ENCODE results near the gene AGXT2.
A peak's percentile ranks its signal among the peaks of the same experiment; 100 is the strongest.
"Not testable (repeated sequence)": the region's sequence is repeated elsewhere in the genome, so short reads cannot be mapped to it uniquely, and the experiment has no call there.

Gene AGXT2

GRCh38 chr5:35012365-35012764, 35.4 kb downstream of the AGXT2 start:
- no peak for DNase-seq (ENCODE audit: low spot score)

- no peak for DNase-seq (ENCODE audit: low spot score)
Measured at GRCh38 chr5:35010676-35011075, 37.1 kb downstream of the AGXT2 start.

DNA sequence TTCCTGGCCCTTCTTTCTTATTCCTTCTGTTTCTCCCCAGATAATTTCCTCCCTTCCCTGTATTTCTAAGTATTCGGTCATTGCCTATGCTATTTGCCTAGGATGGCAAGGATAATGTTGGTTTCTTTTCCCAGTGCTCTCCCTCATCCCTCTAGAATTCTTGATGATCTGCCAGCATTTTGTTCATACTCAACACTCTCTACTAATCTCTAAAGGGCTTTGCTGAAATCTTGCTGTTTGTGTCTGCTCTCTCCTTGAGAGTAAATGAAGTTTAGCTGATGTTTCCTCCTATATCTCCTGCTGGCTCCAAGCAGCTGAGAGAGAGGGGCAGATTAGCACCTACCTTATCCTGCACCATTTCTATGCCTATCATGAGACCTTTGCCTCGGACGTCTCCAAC, 38.1 kb downstream of the AGXT2 start:
- no peak for DNase-seq (ENCODE audit: low spot score)

- no peak for DNase-seq (ENCODE audit: low spot score)
Measured at GRCh38 chr5:35009019-35009418, 38.7 kb downstream of the AGXT2 start.

DNA sequence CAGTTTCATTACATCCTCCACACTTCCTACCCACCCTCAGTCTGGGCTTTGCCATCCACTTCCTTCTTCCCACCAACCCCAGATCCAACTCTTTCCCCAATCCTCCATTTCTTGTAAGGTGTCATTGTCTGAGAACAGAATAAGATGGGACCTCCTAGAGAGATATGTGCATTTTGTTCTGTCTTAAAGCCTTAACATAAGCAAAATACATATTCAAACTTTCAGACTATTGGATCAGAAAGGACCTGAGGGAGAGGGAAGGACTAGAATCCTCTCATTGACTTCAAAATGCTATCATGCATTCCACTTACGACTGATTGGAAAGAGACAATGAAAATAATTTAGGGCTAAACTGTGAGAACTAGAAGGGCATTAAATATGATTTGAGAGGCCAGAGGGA, 43.0 kb downstream of the AGXT2 start:
- no peak for DNase-seq (ENCODE audit: low spot score)

- DNase-seq (ENCODE audit: low spot score): no peak
Measured at GRCh38 chr5:35004200-35004599, 43.5 kb downstream of the AGXT2 start.

DNA sequence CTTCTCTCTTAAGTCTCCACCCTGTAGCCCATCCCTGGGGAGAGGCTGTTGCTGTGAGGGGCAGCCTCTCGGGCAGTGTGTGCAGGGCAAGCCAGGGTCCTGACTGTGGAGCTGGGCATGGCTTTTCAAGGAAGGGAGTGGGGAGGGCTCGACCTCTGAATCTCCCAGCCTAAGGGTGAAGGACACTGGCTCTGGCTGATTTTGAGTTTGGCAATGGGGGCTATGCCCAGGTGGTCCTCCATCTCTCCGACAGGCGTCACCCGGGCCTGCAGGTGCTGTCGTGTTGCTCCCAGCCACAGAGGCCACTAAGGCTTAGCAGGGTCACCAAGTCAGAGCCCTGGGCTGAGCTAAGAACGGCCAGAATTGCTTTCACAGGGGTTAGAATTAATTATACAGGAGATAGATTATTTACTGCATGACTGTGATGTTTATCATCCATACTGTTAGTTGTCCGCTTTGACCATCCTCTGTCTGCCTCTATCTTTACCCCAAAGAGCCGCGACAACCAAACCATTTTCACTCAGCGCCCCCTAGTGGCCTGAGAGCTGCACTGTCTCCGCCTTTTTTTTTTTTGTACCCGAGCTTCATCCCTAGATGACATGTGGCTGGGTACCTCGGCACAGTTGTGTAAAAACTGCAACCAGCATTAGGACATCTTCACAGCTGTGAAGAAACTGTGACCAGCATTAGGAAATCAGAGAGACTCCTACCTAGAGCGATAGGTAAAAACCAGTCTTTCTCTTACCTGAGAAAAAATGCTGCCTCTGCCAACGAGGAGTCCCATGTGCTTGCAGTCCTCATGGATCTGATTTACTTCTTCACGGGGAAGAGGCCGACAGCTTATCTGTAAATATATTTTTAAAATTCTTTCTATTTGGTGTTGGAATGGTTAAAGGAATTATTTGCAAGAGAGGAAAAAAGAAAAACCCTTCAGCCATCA, 44.5 kb downstream of the AGXT2 start:
- peak; percentile 53 for DNase-seq (ENCODE audit: low spot score)

- DNase-seq (ENCODE audit: low spot score): no peak
Measured at GRCh38 chr5:35002459-35002858, 45.3 kb downstream of the AGXT2 start.

GRCh38 chr5:35001842-35002241, 45.9 kb downstream of the AGXT2 start:
- DNase-seq (ENCODE audit: low spot score): no peak

- no peak for DNase-seq (ENCODE audit: low spot score)
Measured at GRCh38 chr5:34998058-34998789, 49.5 kb downstream of the AGXT2 start.

DNA sequence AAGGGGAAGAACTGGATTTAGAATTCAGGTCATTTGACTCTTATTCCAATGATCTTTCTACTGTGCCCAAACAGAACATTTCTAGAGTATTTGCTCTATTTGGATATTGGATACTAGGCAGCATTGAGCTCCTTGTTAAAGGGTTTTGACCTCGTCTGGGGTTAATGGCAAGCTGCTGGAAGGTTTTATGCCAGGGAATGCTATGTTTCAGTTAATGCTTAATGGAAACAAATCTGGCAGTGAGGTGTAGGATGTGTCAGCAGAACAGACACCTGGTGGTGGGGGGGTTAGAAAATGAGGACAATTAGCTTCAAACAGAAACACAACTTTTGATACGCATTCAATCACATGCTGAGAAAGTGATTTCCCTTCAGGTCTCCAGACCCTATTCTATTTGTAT, 51.5 kb downstream of the AGXT2 start:
- DNase-seq (ENCODE audit: low spot score): no peak

DNA sequence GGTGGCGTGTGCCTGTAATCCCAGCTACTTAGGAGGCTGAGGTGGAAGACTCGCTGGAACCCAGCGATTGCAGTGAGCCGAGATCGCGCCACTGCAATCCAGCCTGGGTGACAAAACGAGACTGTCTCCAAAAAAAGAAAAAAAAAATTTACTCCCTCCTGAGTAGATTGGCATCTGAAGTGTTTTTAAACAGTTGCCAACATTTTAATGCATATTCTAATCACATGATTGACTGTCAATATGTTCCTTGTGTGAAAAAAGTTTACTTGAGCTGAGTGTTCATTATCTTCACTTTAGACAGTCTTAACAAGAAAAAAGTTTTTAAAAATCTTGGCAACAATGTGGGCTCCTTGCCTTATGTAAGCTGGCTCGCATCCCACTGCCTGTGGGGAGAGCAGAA, 53.8 kb downstream of the AGXT2 start:
- no peak for DNase-seq (ENCODE audit: low spot score)

DNA sequence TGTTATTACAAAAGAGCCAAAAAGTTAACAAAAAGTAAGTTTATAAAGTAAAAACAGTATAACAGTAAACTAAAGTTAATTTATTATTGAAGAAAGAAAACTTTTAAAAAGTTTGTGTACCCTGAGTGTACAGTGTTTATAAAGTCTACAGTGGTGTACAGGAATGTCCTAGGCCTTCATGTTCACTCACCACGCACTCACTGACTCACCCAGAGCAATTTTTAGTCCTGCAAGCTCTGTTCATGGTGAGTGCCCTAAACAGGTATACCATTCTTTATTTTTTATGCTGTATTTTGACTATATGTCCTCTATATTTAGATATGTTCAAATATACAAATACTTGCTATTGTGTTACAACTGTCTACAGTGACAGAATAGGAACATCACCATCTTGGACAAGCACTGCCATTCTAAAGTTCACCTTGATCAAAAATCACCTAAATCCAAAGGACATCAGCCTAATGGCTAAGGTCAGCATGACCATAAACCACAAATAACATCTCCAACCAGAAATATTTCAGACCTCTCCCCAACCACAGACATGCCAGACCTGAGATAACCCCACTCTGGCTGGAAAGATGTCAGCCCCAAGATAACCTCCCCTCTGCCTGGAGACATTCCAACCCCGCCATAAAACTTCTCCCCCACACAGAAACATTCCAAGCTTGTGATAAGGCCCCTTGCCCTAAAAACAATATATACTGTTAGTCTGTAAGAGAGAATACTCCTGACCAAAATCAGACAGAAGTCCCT, 56.1 kb downstream of the AGXT2 start:
- no peak for DNase-seq (ENCODE audit: low spot score)

DNA sequence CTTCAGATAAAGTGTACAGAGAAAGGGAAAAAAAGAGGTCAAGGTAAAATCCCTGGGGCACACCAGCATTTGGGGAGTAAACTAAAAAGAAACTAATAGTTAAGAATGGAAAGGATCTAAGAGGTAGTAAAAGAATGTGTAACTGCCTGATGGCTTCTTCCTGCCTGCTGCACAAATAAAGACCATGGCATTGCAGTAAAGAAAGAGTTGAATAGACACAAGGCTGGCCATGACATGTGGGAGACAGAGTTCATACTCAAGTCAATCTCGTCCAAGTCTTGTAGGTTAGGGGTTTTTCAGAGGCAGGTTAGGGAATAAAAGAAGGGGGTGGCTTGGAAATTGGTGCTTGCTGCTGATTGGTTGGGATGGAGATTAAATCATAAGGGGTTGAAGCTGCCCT, 60.8 kb downstream of the AGXT2 start:
- no peak for DNase-seq (ENCODE audit: low spot score)

GRCh38 chr5:34982823-34983222, 64.9 kb downstream of the AGXT2 start:
- DNase-seq (ENCODE audit: low spot score): no peak

- no peak for DNase-seq (ENCODE audit: low spot score)
Measured at GRCh38 chr5:34978681-34979080, 69.1 kb downstream of the AGXT2 start.

DNA sequence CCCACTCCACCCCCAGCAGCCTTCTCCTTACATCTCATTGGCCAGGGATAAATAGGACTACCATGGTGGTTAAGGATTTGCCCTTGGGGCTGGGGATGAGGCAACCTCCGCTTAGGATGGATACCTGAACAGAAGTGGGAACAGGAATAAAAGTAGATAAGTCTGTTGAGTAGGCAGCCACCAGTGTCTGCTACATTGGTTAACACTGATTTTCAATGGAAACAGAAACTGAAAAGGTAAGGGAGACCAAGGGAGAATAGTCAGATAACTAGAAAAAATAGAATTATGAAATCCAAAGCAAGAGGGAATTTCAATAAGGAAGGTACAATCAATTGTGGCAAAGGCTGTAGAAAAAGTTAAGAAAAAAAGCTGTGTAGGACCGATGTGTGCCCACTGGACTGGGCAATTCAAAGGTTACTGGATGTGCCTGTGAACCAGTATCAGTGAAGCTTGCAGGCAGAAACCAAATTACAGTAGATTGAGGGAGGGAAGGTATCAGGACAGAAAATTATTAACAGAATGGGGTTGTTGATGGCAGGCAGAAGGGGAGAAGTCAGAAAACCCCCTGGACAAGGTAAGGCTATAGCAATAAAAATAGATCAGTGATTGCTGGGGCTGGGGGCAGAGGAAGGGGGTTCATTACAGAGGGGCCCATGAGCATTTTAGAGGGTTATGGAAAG, 69.7 kb downstream of the AGXT2 start:
- no peak for DNase-seq (ENCODE audit: low spot score)

DNA sequence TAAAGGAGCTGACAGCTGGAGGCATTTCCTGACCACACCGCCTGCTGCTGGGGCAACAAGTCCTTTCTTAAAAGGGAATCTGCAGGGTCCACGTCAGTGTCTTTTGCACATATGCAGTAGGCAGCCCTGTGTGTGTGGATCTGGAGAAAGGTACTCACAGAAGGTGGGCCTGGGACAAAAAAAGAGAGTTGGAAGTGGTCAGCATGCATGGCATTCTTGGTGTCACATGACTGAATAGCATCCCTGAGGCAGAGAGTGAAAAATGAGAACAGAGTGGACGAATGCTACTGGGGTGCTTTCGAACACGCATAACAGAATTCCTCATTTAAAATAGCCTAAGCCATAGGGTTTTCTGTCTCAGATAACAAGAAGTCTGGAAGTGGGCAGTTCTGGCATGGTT, 71.4 kb downstream of the AGXT2 start:
- no peak for DNase-seq (ENCODE audit: low spot score)

DNA sequence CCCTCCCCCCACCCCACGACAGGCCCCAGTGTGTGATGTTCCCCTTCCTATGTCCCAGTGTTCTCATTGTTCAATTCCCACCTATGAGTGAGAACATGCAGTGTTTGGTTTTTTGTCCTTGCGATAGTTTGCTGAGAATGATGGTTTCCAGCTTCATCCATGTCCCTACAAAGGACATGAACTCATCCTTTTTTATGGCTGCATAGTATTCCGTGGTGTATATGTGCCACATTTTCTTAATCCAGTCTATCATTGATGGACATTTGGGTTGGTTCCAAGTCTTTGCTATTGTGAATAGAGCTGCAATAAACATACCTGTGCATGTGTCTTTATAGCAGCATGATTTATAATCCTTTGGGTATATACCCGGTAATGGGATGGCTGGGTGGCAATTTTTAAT, 76.1 kb downstream of the AGXT2 start:
- not testable (repeated sequence) for DNase-seq (ENCODE audit: low spot score)

DNA sequence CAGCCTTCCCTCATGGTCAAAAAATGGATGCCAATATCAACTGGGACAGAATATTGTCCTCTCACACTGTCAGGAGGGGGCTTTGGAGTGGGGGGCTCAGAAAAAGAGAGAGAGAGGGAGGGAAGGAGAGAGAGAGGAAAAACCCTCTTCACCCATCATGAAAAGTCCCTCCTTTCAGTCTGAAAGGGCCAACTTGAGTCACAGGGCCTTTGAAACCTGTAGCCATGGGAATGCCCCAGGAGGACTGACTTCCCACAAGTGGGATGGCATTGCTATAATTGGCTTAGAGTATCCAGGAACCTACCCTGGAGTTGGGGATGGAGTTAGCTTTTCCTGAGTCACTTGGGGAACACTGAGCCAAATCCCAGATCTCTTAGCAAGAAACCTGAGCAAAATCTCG, 77.2 kb downstream of the AGXT2 start:
- no peak for DNase-seq (ENCODE audit: low spot score)

DNA sequence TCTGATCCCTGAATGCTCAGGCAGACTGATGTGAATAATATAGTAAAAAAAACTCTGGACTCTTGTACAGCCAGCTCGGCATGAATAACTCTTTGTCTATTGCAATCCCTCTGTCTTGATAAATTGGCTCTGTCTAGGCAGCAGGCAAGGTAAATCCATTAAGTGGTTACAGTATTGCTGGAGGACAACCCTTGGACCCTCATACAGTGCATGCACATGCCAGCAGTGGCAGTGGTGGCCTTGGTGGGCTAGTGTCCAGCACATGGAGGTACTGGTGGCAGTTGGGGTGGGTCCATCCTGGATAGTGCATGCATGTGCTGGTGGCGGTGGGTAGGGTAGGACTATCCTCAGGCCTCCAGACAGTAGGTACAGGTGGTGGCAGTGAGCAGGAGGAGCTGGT, 79.5 kb downstream of the AGXT2 start:
- DNase-seq (ENCODE audit: low spot score): no peak

GRCh38 chr5:34967540-34967939, 80.2 kb downstream of the AGXT2 start:
- DNase-seq (ENCODE audit: low spot score): no peak

All from RKO (cell line).